AG09319 (cell line): ENCODE measurements around the gene ACSL5.

Experiments
- DNase-seq: peaks from one replicate; pipeline ENCODE4 v3.0.0-alpha.2; 2010; ENCODE audit warnings: low read depth; ENCODE audit errors: extremely low read depth
- CTCF ChIP-seq: IDR thresholded peaks from 2 replicates; pipeline ENCODE4 v1.5.1; 2011; ENCODE audit warnings: low read depth, mild to moderate bottlenecking, inconsistent platforms, low read length, moderate library complexity

The ACSL5 gene

DNA sequence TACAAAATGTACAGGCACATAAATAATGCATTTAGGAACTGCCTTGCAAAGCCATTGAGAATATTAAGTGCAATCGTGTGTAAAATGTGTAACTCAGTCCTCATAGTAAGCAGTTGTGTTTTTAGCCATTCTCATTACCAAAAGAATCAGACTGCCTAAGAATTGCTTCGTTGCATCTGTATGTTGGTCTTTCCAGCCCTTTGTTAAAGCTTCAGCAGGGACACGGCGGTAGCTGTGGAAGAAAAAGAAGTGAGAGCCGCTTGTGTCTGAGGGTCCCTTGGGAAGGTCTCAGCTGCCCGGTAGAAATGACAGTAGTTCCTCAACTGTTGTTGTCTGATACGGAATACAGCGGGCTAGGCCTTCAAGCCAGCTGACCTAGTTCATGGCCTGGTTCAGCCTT lies 22.8 kb upstream of the ACSL5 start:
- DNase-seq: no peak
- no peak for TF ChIP-seq CTCF

GRCh38 chr10:112352044-112352443 lies 21.9 kb upstream of the ACSL5 start:
- no peak for DNase-seq
- no peak for TF ChIP-seq CTCF

- TF ChIP-seq CTCF: no peak
- DNase-seq: no peak
Observed at GRCh38 chr10:112353046-112353445, 20.9 kb upstream of the ACSL5 start.

- no peak for TF ChIP-seq CTCF
- DNase-seq: no peak
Observed at GRCh38 chr10:112356686-112357085, 17.2 kb upstream of the ACSL5 start.

DNA sequence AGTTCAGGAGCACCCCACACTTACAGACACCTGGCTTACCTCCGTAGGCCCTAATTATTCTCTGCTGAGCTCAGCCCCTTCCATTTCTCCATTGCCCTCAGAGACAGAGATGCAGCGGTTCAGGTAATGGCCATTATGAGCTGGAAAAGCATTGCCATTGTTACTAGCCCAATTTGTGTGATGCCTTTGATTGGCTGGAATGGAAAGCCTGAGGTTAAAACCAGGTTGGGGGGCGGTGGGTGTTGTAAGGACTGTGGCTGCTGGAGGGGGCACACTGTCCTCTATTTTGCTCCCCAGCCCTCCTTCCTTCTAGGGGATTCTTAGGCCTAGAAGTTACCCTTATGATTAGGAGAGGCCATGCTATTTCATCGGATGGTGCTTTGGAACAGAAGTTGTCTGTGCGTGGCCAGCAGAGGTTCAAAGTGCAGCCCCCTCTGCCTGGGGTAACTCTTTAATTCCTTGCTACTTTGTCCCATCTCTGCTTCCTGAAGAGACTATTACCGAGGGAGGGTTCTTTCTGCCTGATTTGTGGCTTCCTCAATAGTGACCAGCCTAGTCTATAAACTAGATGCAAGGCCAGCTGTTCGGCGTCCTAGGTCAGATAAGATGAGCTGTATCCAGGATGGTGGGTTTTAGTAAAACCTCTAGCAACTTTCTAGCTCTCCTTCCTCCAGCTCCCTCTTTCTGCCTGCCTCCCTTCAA lies 14.2 kb upstream of the ACSL5 start:
- no peak for TF ChIP-seq CTCF

GRCh38 chr10:112360308-112361270 lies 13.3 kb upstream of the ACSL5 start:
- no peak for TF ChIP-seq CTCF
- no peak for DNase-seq

More for the DNA sequence above, 14.2 kb upstream of the ACSL5 start:
- no peak for DNase-seq
